Mesenteric fat pad (tissue), 1 donor: Measurements from ENCODE around the gene NBL1. TPM values are rescaled to one million over a fixed set of nuclear protein-coding genes. Genes with fewer than 3 reads are reported as not detected.

Source experiments
- DNase-seq: peaks from one replicate; pipeline ENCODE4 v3.0.0-alpha.2; 2020; ENCODE audit warnings: low spot score
- total RNA-seq: library from RNA; stranded (reverse); fragmentation: NEBNext Ultra II Directional; extraction: Animal tissue kit (Norgen Biotek cat#: 25700); gene quantifications from one replicate; pipeline ENCODE4 v1.2.1, GENCODE V29; 2021
- donor health status: DM: yes; HTN: yes; CAD: no.

The NBL1 gene
- total RNA-seq, 1 donor from 2014 or later: 126 TPM

- DNase-seq: no peak
These were observed 1.5 kb downstream of the NBL1 start for GRCh38 chr1:19645411-19646251.

GRCh38 chr1:19646377-19647319, 2.5 kb downstream of the NBL1 start:
- no peak for DNase-seq

- DNase-seq: no peak
These were observed 3.5 kb downstream of the NBL1 start for GRCh38 chr1:19647643-19648042.

- no peak for DNase-seq
These were observed 4.1 kb downstream of the NBL1 start for GRCh38 chr1:19648239-19648638.

- no peak for DNase-seq
These were observed 4.6 kb downstream of the NBL1 start for GRCh38 chr1:19648689-19649088.

GRCh38 chr1:19650416-19651140, 6.5 kb downstream of the NBL1 start:
- no peak for DNase-seq

GRCh38 chr1:19651141-19651737, 7.1 kb downstream of the NBL1 start:
- DNase-seq: no peak

- no peak for DNase-seq
These were observed 10.3 kb downstream of the NBL1 start for GRCh38 chr1:19654386-19654785.

- no peak for DNase-seq
These were observed 11.0 kb downstream of the NBL1 start for GRCh38 chr1:19654886-19655717.

- DNase-seq: no peak
These were observed 11.6 kb downstream of the NBL1 start for GRCh38 chr1:19655718-19656080.

- no peak for DNase-seq
These were observed 12.1 kb downstream of the NBL1 start for GRCh38 chr1:19656134-19656779.

GRCh38 chr1:19656780-19657466, 12.8 kb downstream of the NBL1 start:
- no peak for DNase-seq

GRCh38 chr1:19657511-19657910, 13.4 kb downstream of the NBL1 start:
- DNase-seq: no peak

GRCh38 chr1:19658186-19658585, 14.1 kb downstream of the NBL1 start:
- DNase-seq: no peak

- DNase-seq: no peak
These were observed 17.7 kb downstream of the NBL1 start for GRCh38 chr1:19661721-19662228.

- no peak for DNase-seq
These were observed 18.2 kb downstream of the NBL1 start for GRCh38 chr1:19662313-19662712.

- DNase-seq: no peak
These were observed 20.5 kb downstream of the NBL1 start, which contains the start of gene HTR6 for GRCh38 chr1:19664453-19665185. TSS of gene HTR6 (plus strand) at chr1:19664875. CDS start at chr1:19665754, 879 bp downstream.

- DNase-seq: no peak
These were observed 21.0 kb downstream of the NBL1 start for GRCh38 chr1:19665186-19665495.
